GM23248 (cell line): ENCODE results near the gene SH2D1B.

Experiments used
- EZH2 ChIP-seq: fragments of 200-600 bp; sonication (generic); IDR thresholded peaks from 2 replicates; pipeline ENCODE4 v1.6.1; 2018; ENCODE audit warnings: antibody characterized with exemption, mild to moderate bottlenecking; ENCODE audit not compliant: insufficient read depth, poor library complexity, severe bottlenecking
- EZH2phosphoT487 ChIP-seq: fragments of 200-600 bp; sonication (generic); IDR thresholded peaks from 2 replicates; pipeline ENCODE4 v1.6.1; 2018; ENCODE audit warnings: antibody characterized with exemption, moderate library complexity, mild to moderate bottlenecking, low read depth; ENCODE audit not compliant: insufficient read depth

GRCh38 chr1:162361349-162361748 is 50.6 kb downstream of the SH2D1B start:
- TF ChIP-seq EZH2phosphoT487 (no peak), EZH2 (no peak)
